HepG2 (cell line): ENCODE results near the gene PDGFA. TPM values are rescaled to one million over a fixed set of nuclear protein-coding genes. Genes with fewer than 3 reads are reported as not detected.

Experiments
- AHR ChIP-seq: IDR thresholded peaks from 2 replicates; pipeline ENCODE4 v1.6.1; 2018; ENCODE audit warnings: missing genetic modification reagents, missing compliant biosample characterization
- ISX ChIP-seq: sonication (generic); formaldehyde crosslinking; conservative IDR thresholded peaks from 2 replicates; pipeline ENCODE4 v1.5.0; 2020; ENCODE audit warnings: missing genetic modification reagents
- MBNL3 ChIP-seq: fragments of 250-450 bp; sonication (Bioruptor Pico); conservative IDR thresholded peaks from 2 replicates; pipeline ENCODE4 v1.8.0; 2022; ENCODE audit warnings: mild to moderate bottlenecking, inconsistent platforms
- MLXIP ChIP-seq: sonication (generic); formaldehyde crosslinking; IDR thresholded peaks from 2 replicates; pipeline ENCODE4 v1.9.0; 2021; ENCODE audit warnings: missing genetic modification reagents, borderline replicate concordance
- NBN ChIP-seq: fragments of 450-650 bp; conservative IDR thresholded peaks from 2 replicates; pipeline ENCODE4 v1.6.1; 2017
- ONECUT2 ChIP-seq: sonication (generic); formaldehyde crosslinking; IDR thresholded peaks from 2 replicates; pipeline ENCODE4 v1.4.0; 2020; ENCODE audit warnings: missing genetic modification reagents
- TAF1 ChIP-seq: sonication (generic); formaldehyde crosslinking; IDR thresholded peaks from 2 replicates; pipeline ENCODE4 v1.4.0; 2020; ENCODE audit warnings: missing genetic modification reagents
- TBL1XR1 ChIP-seq: fragments of 150-350 bp; IDR thresholded peaks from 2 replicates; pipeline ENCODE4 v1.6.1; 2014; ENCODE audit warnings: borderline replicate concordance, low read length; ENCODE audit not compliant: partially characterized antibody
- ZIK1 ChIP-seq: sonication (generic); formaldehyde crosslinking; IDR thresholded peaks from 2 replicates; pipeline ENCODE4 v1.5.0; 2020; ENCODE audit warnings: mild to moderate bottlenecking, low read depth, missing genetic modification reagents, borderline replicate concordance
- ZNF274 ChIP-seq: sonication (generic); formaldehyde crosslinking; IDR thresholded peaks from 2 replicates; pipeline ENCODE4 v1.5.1; 2020; ENCODE audit warnings: mild to moderate bottlenecking, missing genetic modification reagents
- ZNF354B ChIP-seq: sonication (generic); formaldehyde crosslinking; IDR thresholded peaks from 2 replicates; pipeline ENCODE4 v1.8.0; 2022; ENCODE audit warnings: mild to moderate bottlenecking, missing genetic modification reagents
- ZNF430 ChIP-seq: sonication (generic); formaldehyde crosslinking; IDR thresholded peaks from 2 replicates; pipeline ENCODE4 v1.9.0; 2021; ENCODE audit warnings: mild to moderate bottlenecking, missing genetic modification reagents
- ZNF503 ChIP-seq: sonication (generic); formaldehyde crosslinking; IDR thresholded peaks from 2 replicates; pipeline ENCODE4 v1.4.0; 2020; ENCODE audit warnings: missing genetic modification reagents
- ZNF709 ChIP-seq: sonication (generic); formaldehyde crosslinking; IDR thresholded peaks from 2 replicates; pipeline ENCODE4 v1.5.0; 2020; ENCODE audit warnings: mild to moderate bottlenecking, missing genetic modification reagents
- ZNF746 ChIP-seq: sonication (generic); formaldehyde crosslinking; IDR thresholded peaks from 2 replicates; pipeline ENCODE4 v1.8.0; 2022; ENCODE audit warnings: mild to moderate bottlenecking, missing genetic modification reagents
- polyA plus RNA-seq, 8 experiments: library from polyadenylated mRNA; depleted of rRNA in 3 of 8; stranded (reverse) in 7 of 8; unstranded in 1 of 8; fragments of >200 nt; fragmentation: Illumina TruSeq in 4 of 8; extraction: Trizol in 4 of 8; gene quantifications; 2 replicates each; pipeline versions ENCODE4 v1.2.1 to v1.2.3, GENCODE V29; 2011 to 2016; ENCODE audit warnings: low read depth in 4 of 8, missing spikeins in 1 of 8, mixed read lengths in 1 of 8; ENCODE audit not compliant: insufficient read depth in 1 of 8
- total RNA-seq, 5 experiments: library from RNA; depleted of rRNA; stranded (reverse); fragments of >200 nt; fragmentation: Illumina TruSeq; extraction: Trizol; gene quantifications; 2 replicates each; pipeline ENCODE4 v1.2.3, GENCODE V29; 2016; ENCODE audit warnings: low read depth in 1 of 5
- TF ChIP-seq, protein P1 (sequence below): IDR thresholded peaks from 2 replicates; pipeline ENCODE4 v1.6.1; 2016; ENCODE audit warnings: missing genetic modification reagents, missing compliant biosample characterization
- TF ChIP-seq, protein P2 (sequence below): sonication (generic); formaldehyde crosslinking; IDR thresholded peaks from 2 replicates; pipeline ENCODE4 v1.5.1; 2020; ENCODE audit warnings: missing genetic modification reagents, mild to moderate bottlenecking, borderline replicate concordance
- TF ChIP-seq, protein P3 (sequence below): sonication (generic); formaldehyde crosslinking; IDR thresholded peaks from 2 replicates; pipeline ENCODE4 v1.4.0; 2020; ENCODE audit warnings: missing genetic modification reagents, borderline replicate concordance

PDGFA gene
- total and polyA plus RNA-seq, 2 of the 13 experiments (the other 11 are each of a cell fraction or from before 2014, with no cell fraction given) = 1.5 to 3.4 TPM

DNA sequence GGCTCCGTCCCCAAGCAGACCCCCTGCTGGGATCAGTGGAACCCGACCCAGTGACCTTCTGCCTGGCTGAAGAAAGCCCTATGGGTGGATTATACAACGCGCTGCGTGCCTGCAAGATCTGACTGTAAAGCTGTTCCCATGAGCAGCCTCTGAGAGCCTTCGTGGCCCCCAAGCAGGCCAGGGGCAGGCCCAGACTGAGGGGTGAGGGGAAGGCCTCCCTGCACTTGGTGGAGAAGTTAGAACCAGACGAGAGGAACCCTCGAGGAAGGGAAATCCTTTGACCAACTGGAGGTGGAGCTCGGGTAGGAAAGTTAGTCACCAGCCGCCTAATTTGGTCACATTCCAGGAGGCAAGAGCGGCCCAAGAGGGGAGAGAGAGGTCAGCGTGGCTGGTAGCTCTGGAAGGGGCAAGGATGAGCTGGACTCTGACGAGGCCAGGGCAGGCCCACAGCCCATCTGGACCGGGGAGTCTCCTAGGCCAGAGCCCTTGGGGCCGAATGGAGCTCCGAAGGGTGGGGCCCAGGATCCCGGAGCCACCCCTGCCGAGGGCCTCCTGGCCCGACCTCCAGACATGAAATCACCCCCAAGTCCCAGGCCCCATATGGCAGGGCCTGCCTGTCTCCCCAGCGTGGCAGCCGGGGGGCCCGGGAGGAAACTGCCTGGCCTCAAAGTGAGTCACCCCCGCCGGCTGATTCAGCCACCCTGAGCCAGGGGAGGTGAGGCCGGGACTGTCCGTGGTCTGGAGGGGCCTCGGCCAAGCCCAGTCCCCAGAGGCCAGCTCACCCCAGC is 23.3 kb upstream of the PDGFA start (continued):
- TF ChIP-seq ZNF354B (CRISPR knock-in tag) = no peak
- TF ChIP-seq ONECUT2 = no peak
- TF ChIP-seq MLXIP (CRISPR knock-in tag) = no peak
- TF ChIP-seq ISX = no peak
- TF ChIP-seq AHR = no peak
- TF ChIP-seq ZNF746 = no peak
- TF ChIP-seq ZNF430 = no peak
- no peak for TF ChIP-seq ZNF709 (CRISPR knock-in tag)
- TF ChIP-seq, protein P1, sequence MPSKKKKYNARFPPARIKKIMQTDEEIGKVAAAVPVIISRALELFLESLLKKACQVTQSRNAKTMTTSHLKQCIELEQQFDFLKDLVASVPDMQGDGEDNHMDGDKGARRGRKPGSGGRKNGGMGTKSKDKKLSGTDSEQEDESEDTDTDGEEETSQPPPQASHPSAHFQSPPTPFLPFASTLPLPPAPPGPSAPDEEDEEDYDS = no peak
- TF ChIP-seq, protein P2, sequence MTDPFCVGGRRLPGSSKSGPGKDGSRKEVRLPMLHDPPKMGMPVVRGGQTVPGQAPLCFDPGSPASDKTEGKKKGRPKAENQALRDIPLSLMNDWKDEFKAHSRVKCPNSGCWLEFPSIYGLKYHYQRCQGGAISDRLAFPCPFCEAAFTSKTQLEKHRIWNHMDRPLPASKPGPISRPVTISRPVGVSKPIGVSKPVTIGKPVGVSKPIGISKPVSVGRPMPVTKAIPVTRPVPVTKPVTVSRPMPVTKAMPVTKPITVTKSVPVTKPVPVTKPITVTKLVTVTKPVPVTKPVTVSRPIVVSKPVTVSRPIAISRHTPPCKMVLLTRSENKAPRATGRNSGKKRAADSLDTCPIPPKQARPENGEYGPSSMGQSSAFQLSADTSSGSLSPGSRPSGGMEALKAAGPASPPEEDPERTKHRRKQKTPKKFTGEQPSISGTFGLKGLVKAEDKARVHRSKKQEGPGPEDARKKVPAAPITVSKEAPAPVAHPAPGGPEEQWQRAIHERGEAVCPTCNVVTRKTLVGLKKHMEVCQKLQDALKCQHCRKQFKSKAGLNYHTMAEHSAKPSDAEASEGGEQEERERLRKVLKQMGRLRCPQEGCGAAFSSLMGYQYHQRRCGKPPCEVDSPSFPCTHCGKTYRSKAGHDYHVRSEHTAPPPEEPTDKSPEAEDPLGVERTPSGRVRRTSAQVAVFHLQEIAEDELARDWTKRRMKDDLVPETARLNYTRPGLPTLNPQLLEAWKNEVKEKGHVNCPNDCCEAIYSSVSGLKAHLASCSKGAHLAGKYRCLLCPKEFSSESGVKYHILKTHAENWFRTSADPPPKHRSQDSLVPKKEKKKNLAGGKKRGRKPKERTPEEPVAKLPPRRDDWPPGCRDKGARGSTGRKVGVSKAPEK (CRISPR knock-in tag) = no peak
- no peak for TF ChIP-seq MBNL3 (CRISPR knock-in tag)
- TF ChIP-seq ZIK1 (CRISPR knock-in tag) = no peak
- TF ChIP-seq TAF1 = no peak
- no peak for TF ChIP-seq NBN
- 0 out of 2 replicates have a peak, but pooled peaks have one; percentile 39 for TF ChIP-seq ZNF274 (CRISPR knock-in tag)
- TF ChIP-seq, protein P3, sequence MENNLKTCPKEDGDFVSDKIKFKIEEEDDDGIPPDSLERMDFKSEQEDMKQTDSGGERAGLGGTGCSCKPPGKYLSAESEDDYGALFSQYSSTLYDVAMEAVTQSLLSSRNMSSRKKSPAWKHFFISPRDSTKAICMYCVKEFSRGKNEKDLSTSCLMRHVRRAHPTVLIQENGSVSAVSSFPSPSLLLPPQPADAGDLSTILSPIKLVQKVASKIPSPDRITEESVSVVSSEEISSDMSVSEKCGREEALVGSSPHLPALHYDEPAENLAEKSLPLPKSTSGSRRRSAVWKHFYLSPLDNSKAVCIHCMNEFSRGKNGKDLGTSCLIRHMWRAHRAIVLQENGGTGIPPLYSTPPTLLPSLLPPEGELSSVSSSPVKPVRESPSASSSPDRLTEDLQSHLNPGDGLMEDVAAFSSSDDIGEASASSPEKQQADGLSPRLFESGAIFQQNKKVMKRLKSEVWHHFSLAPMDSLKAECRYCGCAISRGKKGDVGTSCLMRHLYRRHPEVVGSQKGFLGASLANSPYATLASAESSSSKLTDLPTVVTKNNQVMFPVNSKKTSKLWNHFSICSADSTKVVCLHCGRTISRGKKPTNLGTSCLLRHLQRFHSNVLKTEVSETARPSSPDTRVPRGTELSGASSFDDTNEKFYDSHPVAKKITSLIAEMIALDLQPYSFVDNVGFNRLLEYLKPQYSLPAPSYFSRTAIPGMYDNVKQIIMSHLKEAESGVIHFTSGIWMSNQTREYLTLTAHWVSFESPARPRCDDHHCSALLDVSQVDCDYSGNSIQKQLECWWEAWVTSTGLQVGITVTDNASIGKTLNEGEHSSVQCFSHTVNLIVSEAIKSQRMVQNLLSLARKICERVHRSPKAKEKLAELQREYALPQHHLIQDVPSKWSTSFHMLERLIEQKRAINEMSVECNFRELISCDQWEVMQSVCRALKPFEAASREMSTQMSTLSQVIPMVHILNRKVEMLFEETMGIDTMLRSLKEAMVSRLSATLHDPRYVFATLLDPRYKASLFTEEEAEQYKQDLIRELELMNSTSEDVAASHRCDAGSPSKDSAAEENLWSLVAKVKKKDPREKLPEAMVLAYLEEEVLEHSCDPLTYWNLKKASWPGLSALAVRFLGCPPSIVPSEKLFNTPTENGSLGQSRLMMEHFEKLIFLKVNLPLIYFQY = no peak
- TF ChIP-seq ZNF503 (CRISPR knock-in tag) = no peak
- no peak for TF ChIP-seq TBL1XR1
